Measurements from ENCODE around the gene C1S. TPM values are rescaled to one million over a fixed set of nuclear protein-coding genes. Genes with fewer than 3 reads are reported as not detected.
A peak's percentile ranks its signal among the peaks of the same experiment; 100 is the strongest.

Gene C1S
- total RNA-seq, 1 donor from 2014 or later = 5.8 TPM

GRCh38 chr12:7068994-7069346, 8.5 kb downstream of the C1S start:
- H3K9me3 Mint-ChIP-seq (ENCODE audit: unreplicated experiment) = no peaks in the 10 kb centered on the region
- H3K36me3 Mint-ChIP-seq (ENCODE audit: low read depth, unreplicated experiment) = no peaks in the 10 kb centered on the region
- peaks cover 13% of the 10 kb centered on the region for H3K4me1 Mint-ChIP-seq (ENCODE audit: unreplicated experiment)
- H3K27me3 Mint-ChIP-seq (ENCODE audit: unreplicated experiment) = peaks cover 4% of the 10 kb centered on the region
- no peak overlapping the region for H3K4me3 Mint-ChIP-seq (ENCODE audit: unreplicated experiment)
- no peak for DNase-seq (ENCODE audit: low spot score)
- no peak overlapping the region for H3K27ac Mint-ChIP-seq (ENCODE audit: unreplicated experiment)
- TF ChIP-seq CTCF (IDR thresholded peaks at IDR 0.05; ENCODE audit: unreplicated experiment) = no peak

GRCh38 chr12:7069386-7069785, 8.9 kb downstream of the C1S start:
- Mint-ChIP-seq H3K4me3 (ENCODE audit: unreplicated experiment) (no peak overlapping the region), H3K9me3 (ENCODE audit: unreplicated experiment) (no peaks in the 10 kb centered on the region), H3K36me3 (ENCODE audit: low read depth, unreplicated experiment) (no peaks in the 10 kb centered on the region)

GRCh38 chr12:7072035-7072434, 11.5 kb downstream of the C1S start:
- no peaks in the 10 kb centered on the region for H3K9me3 Mint-ChIP-seq (ENCODE audit: unreplicated experiment)
- TF ChIP-seq CTCF (IDR thresholded peaks at IDR 0.05; ENCODE audit: unreplicated experiment) = no peak
- H3K4me1 Mint-ChIP-seq (ENCODE audit: unreplicated experiment) = peaks cover 35% of the 10 kb centered on the region
- H3K36me3 Mint-ChIP-seq (ENCODE audit: low read depth, unreplicated experiment) = no peaks in the 10 kb centered on the region
- peaks cover 9% of the 10 kb centered on the region for H3K27me3 Mint-ChIP-seq (ENCODE audit: unreplicated experiment)
- H3K4me3 Mint-ChIP-seq (ENCODE audit: unreplicated experiment) = no peak overlapping the region
- no peak for DNase-seq (ENCODE audit: low spot score)
- no peak overlapping the region for H3K27ac Mint-ChIP-seq (ENCODE audit: unreplicated experiment)

More at GRCh38 chr12:7069386-7069785, 8.9 kb downstream of the C1S start:
- H3K27me3 Mint-ChIP-seq (ENCODE audit: unreplicated experiment) = peaks cover 4% of the 10 kb centered on the region
- H3K27ac Mint-ChIP-seq (ENCODE audit: unreplicated experiment) = no peak overlapping the region
- DNase-seq (ENCODE audit: low spot score) = no peak
- no peak for TF ChIP-seq CTCF (IDR thresholded peaks at IDR 0.05; ENCODE audit: unreplicated experiment)
- H3K4me1 Mint-ChIP-seq (ENCODE audit: unreplicated experiment) = peaks cover 17% of the 10 kb centered on the region

GRCh38 chr12:7072554-7072953, 12.0 kb downstream of the C1S start:
- DNase-seq (ENCODE audit: low spot score) = no peak
- Mint-ChIP-seq H3K4me1 (ENCODE audit: unreplicated experiment) (peaks cover 36% of the 10 kb centered on the region), H3K4me3 (ENCODE audit: unreplicated experiment) (no peak overlapping the region), H3K27ac (ENCODE audit: unreplicated experiment) (no peak overlapping the region), H3K27me3 (ENCODE audit: unreplicated experiment) (peaks cover 9% of the 10 kb centered on the region), H3K36me3 (ENCODE audit: low read depth, unreplicated experiment) (no peaks in the 10 kb centered on the region), H3K9me3 (ENCODE audit: unreplicated experiment) (no peaks in the 10 kb centered on the region)
- TF ChIP-seq CTCF (IDR thresholded peaks at IDR 0.05; ENCODE audit: unreplicated experiment) = no peak

- Mint-ChIP-seq H3K4me3 (ENCODE audit: unreplicated experiment) (no peak overlapping the region), H3K4me1 (ENCODE audit: unreplicated experiment) (peaks cover 36% of the 10 kb centered on the region), H3K36me3 (ENCODE audit: low read depth, unreplicated experiment) (no peaks in the 10 kb centered on the region), H3K9me3 (ENCODE audit: unreplicated experiment) (no peaks in the 10 kb centered on the region), H3K27ac (ENCODE audit: unreplicated experiment) (peak overlapping the region; percentile 90), H3K27me3 (ENCODE audit: unreplicated experiment) (peaks cover 6% of the 10 kb centered on the region)
- no peak for TF ChIP-seq CTCF (IDR thresholded peaks at IDR 0.05; ENCODE audit: unreplicated experiment)
- no peak for DNase-seq (ENCODE audit: low spot score)
Measured at GRCh38 chr12:7073946-7074345, 13.4 kb downstream of the C1S start.

Data from endothelial cell (in vitro differentiated cells).